ENCODE measurements around the gene OCLN. TPM values are rescaled to one million over a fixed set of nuclear protein-coding genes. Genes with fewer than 3 reads are reported as not detected.

OCLN gene
- total RNA-seq, 1 donor from 2014 or later: 67.5 TPM

DNA sequence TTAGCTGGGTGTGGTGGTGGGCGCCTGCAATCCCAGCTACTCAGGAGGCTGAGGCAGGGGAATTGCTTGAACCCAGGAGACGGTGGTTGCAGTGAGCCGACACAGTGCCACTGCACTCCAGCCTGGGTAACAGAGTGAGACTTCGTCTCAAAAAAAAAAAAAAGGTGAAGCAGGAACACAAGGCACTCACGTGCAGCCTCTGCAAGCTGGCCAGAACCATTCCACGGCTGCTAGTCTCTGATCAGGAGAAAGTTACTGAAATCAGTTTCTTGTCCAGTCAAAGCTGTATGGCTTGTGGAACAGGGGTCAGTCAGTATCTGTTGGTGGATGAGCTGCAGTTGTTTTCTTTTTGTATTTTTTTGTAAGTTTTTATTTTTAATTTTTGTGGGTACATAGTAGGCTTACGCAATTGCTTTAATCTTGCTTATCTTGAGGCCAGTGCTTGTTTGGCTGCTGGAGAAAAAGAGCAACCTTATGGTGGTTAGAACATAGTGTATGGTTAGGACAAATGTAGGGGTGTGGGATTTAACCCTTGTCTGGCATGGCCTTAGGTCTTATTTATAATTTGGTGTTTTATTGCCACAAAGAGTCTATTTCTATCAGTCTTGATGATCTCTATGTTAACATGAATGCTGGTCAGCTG is 34.7 kb downstream of the OCLN start:
- H4K20me1 ChIP-seq (ENCODE audit: low read depth): peaks cover 15% of the 10 kb centered on the region
- peaks cover 9% of the 10 kb centered on the region for H3K4me1 ChIP-seq
- H3K9me3 ChIP-seq (ENCODE audit: low read depth): no peaks in the 10 kb centered on the region
- Mint-ChIP-seq H3K27me3 (ENCODE audit: insufficient read depth, low read depth) (no peaks in the 10 kb centered on the region), H3K4me1 (peaks cover 17% of the 10 kb centered on the region), H3K9me3 (no peaks in the 10 kb centered on the region), H3K36me3 (no peaks in the 10 kb centered on the region), H3K4me3 (no peak overlapping the region), H3K27ac (no peak overlapping the region)
- no peak overlapping the region for H3K4me2 ChIP-seq
- H3F3A ChIP-seq (ENCODE audit: low read depth): no peaks in the 10 kb centered on the region
- peaks cover 3% of the 10 kb centered on the region for H3K79me2 ChIP-seq (ENCODE audit: low read depth)
- H3K27ac ChIP-seq: no peak overlapping the region
- TF ChIP-seq EZH2phosphoT487 (IDR thresholded peaks at IDR 0.05) (no peak), EZH2 (IDR thresholded peaks at IDR 0.05) (no peak)
- TF ChIP-seq, protein P1, sequence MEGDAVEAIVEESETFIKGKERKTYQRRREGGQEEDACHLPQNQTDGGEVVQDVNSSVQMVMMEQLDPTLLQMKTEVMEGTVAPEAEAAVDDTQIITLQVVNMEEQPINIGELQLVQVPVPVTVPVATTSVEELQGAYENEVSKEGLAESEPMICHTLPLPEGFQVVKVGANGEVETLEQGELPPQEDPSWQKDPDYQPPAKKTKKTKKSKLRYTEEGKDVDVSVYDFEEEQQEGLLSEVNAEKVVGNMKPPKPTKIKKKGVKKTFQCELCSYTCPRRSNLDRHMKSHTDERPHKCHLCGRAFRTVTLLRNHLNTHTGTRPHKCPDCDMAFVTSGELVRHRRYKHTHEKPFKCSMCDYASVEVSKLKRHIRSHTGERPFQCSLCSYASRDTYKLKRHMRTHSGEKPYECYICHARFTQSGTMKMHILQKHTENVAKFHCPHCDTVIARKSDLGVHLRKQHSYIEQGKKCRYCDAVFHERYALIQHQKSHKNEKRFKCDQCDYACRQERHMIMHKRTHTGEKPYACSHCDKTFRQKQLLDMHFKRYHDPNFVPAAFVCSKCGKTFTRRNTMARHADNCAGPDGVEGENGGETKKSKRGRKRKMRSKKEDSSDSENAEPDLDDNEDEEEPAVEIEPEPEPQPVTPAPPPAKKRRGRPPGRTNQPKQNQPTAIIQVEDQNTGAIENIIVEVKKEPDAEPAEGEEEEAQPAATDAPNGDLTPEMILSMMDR (IDR thresholded peaks at IDR 0.05): no peak
- no peak overlapping the region for H2AFZ ChIP-seq (replicated peaks)
- H3K9ac ChIP-seq: no peak overlapping the region
- DNase-seq (ENCODE audit: low spot score): no peak
- no peak overlapping the region for H3K4me3 ChIP-seq
- H3K36me3 ChIP-seq: peaks cover 4% of the 10 kb centered on the region
- H3K27me3 ChIP-seq: no peaks in the 10 kb centered on the region

DNA sequence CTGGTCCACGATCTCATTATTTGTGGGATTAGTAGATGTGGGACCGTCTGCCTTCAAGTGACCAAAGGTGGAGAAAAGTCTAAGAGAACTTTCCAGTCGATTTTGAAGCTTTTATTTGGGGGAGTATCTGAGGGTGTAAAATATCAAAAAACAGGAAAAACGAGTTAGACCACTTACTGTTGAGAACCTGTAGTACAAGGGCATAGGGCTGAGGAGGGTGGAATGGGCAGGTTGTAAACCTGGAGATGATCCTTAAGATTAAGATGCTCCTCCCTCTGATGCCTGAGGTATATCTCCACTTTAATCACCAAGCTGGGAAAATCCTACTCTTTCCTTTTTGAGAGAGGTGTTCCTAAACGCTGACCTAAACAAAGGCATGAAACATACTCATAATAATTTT is 35.4 kb downstream of the OCLN start:
- no peak overlapping the region for H3K4me3 ChIP-seq
- H3K27me3 Mint-ChIP-seq (ENCODE audit: insufficient read depth, low read depth): no peaks in the 10 kb centered on the region

DNA sequence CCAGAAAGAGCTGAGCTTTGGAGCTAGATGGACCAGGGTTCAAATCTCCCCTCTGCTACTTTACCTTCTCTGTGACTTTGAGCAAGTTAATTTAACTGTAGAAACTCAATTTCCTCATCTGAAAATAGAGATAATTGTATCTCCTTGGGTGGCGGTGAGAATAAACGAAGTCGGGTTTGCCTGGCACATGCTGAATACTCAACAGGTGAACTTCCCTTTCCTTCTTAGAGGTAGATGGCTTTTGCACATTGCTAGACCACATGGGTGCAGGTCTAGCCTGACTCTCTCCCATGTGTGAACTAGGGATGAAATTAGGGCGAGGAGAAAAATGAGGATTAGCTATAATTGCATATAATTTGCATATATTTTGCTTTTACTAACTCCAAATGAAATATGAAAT is 36.0 kb downstream of the OCLN start:
- H4K20me1 ChIP-seq (ENCODE audit: low read depth): peaks cover 15% of the 10 kb centered on the region
- DNase-seq (ENCODE audit: low spot score): no peak
- Mint-ChIP-seq H3K4me1 (peaks cover 17% of the 10 kb centered on the region), H3K27me3 (ENCODE audit: insufficient read depth, low read depth) (no peaks in the 10 kb centered on the region), H3K9me3 (no peaks in the 10 kb centered on the region), H3K4me3 (no peak overlapping the region), H3K36me3 (no peaks in the 10 kb centered on the region), H3K27ac (no peak overlapping the region)
- H3K4me2 ChIP-seq: no peak overlapping the region
- no peak for TF ChIP-seq EZH2phosphoT487 (IDR thresholded peaks at IDR 0.05)
- TF ChIP-seq, protein P1 (IDR thresholded peaks at IDR 0.05): no peak
- no peak for TF ChIP-seq EZH2 (IDR thresholded peaks at IDR 0.05)
- H3F3A ChIP-seq (ENCODE audit: low read depth): no peaks in the 10 kb centered on the region
- H3K27me3 ChIP-seq: no peaks in the 10 kb centered on the region
- H2AFZ ChIP-seq (replicated peaks): no peak overlapping the region
- H3K79me2 ChIP-seq (ENCODE audit: low read depth): peaks cover 5% of the 10 kb centered on the region
- H3K36me3 ChIP-seq: peaks cover 4% of the 10 kb centered on the region
- H3K27ac ChIP-seq: no peak overlapping the region
- peaks cover 9% of the 10 kb centered on the region for H3K4me1 ChIP-seq
- H3K9ac ChIP-seq: no peak overlapping the region
- H3K9me3 ChIP-seq (ENCODE audit: low read depth): no peaks in the 10 kb centered on the region
- H3K4me3 ChIP-seq: no peak overlapping the region

More for the DNA sequence above, 35.4 kb downstream of the OCLN start:
- Mint-ChIP-seq H3K27ac (no peak overlapping the region), H3K4me3 (no peak overlapping the region), H3K36me3 (no peaks in the 10 kb centered on the region), H3K9me3 (no peaks in the 10 kb centered on the region), H3K4me1 (peaks cover 17% of the 10 kb centered on the region)
- Histone ChIP-seq H3K36me3 (peaks cover 4% of the 10 kb centered on the region), H3K4me1 (peaks cover 9% of the 10 kb centered on the region), H3K79me2 (ENCODE audit: low read depth) (peaks cover 5% of the 10 kb centered on the region), H3K4me2 (no peak overlapping the region), H4K20me1 (ENCODE audit: low read depth) (peaks cover 15% of the 10 kb centered on the region), H3K9ac (no peak overlapping the region), H3K9me3 (ENCODE audit: low read depth) (no peaks in the 10 kb centered on the region), H3K27ac (no peak overlapping the region), H3K27me3 (no peaks in the 10 kb centered on the region), H2AFZ (replicated peaks) (no peak overlapping the region), H3F3A (ENCODE audit: low read depth) (no peaks in the 10 kb centered on the region)
- TF ChIP-seq, protein P1 (IDR thresholded peaks at IDR 0.05): no peak
- no peak for TF ChIP-seq EZH2 (IDR thresholded peaks at IDR 0.05)
- TF ChIP-seq EZH2phosphoT487 (IDR thresholded peaks at IDR 0.05): no peak
- no peak for DNase-seq (ENCODE audit: low spot score)

Data from neural progenitor cell (in vitro differentiated cells).